Islet precursor cell (in vitro differentiated cells): Measurements from ENCODE around the gene SLC51A.
"Not testable (repeated sequence)": the region's sequence is repeated elsewhere in the genome, so short reads cannot be mapped to it uniquely, and the experiment has no call there.

Experiments
- DNase-seq: peaks from one replicate; pipeline ENCODE4 v3.0.0-alpha.2; 2018

The SLC51A gene

GRCh38 chr3:196193736-196194541 is 22.4 kb upstream of the SLC51A start:
- DNase-seq = peak; percentile 51

DNA sequence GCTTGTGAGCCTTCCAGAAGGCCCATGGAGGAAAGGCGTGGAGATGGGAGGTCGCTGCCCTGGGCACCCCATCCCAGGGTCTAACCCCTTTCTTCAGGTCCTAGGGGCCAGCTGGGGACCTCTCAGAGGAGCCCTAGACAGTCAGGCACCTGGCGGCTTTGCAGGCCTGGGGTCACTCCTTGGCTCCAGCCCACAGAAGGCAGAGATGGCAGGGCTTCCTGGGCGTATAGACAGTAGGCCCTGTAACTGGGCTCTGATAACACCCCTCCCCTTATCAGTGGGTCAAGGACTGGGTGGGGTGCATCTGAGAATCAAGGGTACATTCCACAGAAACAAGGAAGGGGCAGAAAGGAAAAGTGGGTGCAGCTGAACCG is 21.8 kb upstream of the SLC51A start:
- DNase-seq = no peak

GRCh38 chr3:196195664-196196265 is 20.6 kb upstream of the SLC51A start:
- no peak for DNase-seq

- DNase-seq = peak; percentile 50
Observed at GRCh38 chr3:196197524-196197923, 18.8 kb upstream of the SLC51A start.

DNA sequence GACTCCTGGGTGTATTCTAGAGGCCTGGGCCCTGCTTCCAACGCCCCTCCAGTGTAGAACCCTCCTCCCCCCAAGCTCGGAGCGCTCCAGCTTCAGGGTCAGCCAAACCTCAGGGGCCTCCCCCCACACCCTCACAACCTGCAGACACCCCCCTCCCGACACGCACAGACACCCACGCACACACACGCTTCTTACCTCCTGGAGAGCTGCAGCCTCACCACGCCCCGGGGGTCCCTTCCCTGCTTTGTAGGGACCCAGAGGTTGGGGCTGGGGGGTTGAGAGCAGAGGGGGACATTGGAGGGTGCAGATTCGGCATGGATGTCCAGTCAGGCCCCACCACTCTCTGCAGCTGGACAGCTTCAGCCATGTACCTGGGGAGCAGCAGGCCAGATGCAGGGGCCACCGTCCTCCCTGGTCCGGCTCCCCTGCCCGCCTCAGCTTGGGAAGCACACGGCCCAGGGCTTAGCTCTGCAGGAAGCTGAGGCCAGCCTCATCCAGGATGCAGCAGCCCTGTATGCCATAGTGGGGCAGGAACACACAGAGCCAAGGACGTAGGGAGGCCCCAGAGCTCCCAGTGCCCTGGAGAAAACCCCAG is 18.2 kb upstream of the SLC51A start:
- no peak for DNase-seq

GRCh38 chr3:196198771-196199753 is 17.3 kb upstream of the SLC51A start:
- peak; percentile 53 for DNase-seq

- peak; percentile 54 for DNase-seq
Observed at GRCh38 chr3:196202516-196202970, 13.8 kb upstream of the SLC51A start.

DNA sequence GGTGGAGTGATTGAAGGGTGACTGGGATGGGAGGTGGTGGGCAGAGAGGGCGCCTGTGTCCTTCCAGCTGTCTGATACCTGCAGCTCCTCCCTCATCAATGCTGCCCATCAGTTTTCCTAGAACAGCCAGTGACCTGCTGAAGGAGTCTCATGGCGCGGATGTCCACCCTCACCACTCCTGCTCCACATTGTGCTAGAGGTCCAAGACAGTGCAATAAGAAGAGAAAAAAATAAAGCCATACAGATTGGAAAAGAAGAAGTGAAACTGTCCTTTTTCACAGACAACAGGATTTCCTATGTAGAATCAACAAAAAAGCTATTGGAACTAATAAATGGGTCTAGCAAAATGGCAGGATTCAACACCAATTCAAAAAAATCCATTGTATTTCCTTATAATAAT is 12.5 kb upstream of the SLC51A start:
- DNase-seq = no peak

DNA sequence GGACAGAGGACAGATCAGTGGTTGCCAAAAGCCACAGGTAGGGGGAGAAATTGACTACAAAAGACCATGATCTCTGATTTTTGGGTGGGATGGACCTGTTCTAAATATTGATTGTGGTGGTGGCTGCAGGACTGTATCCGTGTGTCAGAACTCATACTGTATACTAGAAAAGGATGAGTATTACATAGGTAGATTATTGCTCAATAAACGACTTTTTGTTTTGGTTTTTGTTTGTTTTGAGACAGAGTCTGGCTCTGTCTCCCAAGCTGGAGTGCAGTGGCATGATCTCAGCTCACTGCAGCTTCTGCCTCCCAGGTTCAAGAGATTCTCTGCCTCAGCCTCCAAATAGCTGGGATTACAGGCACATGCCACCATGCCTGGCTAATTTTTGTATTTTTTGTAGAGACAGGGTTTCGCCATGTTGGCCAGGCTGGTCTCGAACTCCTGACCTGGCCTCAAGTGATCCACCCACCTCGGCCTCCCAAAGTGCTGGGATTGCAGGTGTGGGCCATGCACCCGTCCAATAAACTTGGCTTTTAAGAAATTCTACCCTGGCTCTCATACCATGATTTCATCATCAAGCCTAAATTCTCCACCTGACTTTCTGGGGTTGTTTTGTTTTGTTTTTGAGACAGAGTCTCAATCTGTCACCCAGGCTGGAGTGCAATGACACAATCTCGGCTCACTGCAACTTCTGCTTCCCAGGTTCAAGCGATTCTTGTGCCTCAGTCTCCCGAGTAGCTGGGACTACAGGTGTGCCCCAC is 10.7 kb upstream of the SLC51A start:
- DNase-seq = not testable (repeated sequence)

GRCh38 chr3:196207159-196207832 is 9.0 kb upstream of the SLC51A start:
- no peak for DNase-seq

DNA sequence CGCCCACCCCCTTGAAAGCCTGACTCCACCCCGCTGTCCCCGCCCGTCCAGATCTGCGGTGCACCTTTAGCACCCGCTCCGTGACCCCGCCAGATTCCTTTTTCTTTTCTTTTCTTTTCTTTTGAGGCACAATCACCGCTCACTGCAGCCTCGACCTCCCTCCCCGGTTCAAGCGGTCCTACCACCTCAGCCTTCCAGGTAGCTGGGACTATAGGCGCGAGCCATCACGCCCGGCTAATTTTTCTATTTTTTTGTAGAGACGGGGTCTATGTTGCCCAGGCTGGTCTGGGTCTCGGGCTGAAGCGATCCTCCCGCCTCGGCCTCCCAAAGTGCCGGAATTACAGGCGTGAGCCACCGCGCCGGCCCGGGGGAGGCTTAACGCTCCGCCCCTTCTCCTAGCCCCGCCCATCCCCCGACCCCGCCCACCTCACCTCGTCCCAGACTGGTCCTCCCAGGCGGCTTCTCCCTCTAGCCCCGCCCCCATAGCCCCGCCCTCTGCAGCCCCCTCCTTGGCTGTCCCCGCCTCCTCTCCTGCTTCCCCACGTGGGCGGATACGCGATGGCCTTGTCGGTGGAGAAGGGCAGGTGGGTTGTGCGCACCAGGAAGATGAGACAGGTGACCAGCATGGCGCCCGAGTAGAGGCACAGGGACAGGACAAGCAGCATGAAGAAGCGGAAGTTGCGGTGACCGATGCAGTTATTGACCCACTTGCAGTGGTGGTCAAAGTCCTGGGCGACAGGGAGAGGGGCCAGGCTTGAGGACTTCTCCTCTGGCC is 8.3 kb upstream of the SLC51A start:
- DNase-seq = peak; percentile 84

- DNase-seq = no peak
Observed at GRCh38 chr3:196208942-196209695, 7.2 kb upstream of the SLC51A start.

DNA sequence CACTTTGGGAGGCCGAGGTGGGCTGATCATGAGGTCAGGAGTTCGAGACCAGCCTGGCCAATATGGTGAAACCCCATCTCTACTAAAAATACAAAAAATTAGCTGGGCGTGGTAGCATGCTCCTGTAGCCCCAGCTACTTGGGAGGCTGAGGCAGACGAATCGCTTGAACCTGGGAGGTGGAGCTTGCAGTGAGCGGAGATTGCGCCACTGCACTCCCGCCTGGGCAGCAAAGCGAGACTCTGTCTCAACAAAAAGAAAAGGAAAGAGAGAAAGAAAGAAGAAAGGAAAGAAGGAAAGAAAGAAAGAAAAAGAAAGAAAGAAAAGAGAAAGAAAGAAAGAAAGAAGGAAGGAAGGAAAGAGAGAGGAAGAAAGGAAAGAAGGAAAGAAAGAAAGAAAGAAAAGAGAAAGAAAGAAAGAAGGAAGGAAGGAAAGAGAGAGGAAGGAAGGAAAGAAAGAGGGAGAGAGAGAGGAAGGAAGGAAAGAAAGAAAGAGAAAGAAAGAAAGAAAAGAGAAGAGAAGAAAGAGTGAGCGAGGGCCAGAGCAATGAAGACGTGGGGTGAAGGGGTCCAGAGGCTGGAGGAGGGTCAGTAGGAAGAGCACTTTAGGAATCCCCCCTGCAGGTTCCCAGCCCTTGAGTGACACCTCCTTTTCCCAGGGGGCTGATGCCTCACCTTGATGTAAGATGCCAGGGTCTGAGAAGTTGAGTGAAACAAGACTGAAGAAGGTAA is 6.2 kb upstream of the SLC51A start:
- not testable (repeated sequence) for DNase-seq

DNA sequence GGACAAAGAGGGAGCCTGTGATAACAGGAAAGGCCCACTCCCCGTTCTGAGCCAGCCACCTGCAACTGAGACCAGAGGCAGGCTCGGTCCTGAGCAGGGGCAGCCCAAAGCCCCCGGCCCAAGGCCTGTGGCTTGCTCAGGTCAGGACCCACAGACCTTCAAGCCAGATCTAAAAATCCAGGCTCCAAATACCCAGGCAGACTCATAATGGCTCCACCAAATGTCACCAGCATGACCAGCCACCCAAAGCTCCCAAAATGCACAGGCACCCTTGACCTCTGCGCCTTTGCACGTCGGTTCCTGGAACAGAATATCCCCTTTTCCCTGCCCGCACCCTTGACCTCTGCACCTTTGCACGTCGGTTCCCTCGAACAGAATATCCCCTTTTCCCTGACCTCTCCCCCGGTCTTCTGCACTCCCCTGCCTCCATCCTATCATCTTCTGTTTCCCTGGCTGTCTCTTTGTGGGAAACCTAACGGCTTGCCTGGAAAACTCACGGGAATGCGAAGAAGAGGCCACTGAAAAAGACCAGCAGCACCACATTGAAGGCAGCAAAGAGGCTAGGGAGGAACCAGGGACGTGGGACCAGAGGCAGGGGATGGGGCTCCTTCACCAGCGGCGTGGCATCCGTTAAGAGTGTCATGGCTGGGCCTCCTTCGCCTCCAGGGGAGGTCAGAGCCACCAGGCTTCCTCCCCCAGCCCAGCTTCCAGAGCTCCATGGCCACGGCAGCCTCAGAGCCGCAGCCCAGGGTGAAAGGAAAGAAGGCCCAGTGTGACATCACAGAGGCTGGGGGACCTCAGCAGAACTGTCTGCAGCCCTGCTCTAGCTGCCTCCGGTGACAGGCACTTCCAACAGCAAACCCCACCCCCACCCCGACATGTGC is 5.4 kb upstream of the SLC51A start, which contains the start of gene ZDHHC19:
TSS of gene ZDHHC19 (minus strand) at position 728 of the 884 bp plus-strand sequence. CDS start at position 643, 85 bp downstream.
- no peak for DNase-seq

DNA sequence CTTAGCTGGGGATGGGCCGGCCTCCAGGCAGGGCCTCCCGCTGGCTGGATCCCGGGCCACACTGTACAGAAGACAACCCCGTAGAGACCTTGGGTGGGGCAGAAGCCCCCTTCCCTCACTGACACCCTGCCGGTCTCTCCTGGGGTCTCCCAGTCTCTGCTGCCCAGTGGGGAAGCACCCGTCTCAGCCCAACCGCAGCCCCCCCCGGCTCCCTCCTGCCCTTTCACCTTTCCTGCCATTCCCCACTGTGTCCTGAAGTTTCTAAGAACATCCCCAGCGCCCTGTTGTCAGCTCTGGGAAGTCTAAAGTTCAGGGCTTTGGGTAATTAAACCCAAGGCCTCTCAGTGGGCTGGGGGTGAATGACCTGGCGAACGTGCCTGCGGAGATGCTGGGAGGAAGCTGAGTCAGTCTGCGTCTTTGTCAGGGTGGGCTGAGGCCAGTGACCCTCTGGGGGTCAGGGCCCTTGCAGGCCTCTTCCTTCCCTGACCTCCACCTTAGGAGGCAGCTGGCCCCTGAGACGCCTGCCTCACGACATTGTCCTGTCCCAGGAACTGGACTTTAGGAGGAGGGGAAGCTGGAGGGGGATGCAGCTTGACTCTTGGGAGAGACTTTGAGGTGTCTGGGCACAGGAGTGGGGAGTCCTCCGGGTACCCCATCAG is 1.4 kb upstream of the SLC51A start:
- no peak for DNase-seq

DNA sequence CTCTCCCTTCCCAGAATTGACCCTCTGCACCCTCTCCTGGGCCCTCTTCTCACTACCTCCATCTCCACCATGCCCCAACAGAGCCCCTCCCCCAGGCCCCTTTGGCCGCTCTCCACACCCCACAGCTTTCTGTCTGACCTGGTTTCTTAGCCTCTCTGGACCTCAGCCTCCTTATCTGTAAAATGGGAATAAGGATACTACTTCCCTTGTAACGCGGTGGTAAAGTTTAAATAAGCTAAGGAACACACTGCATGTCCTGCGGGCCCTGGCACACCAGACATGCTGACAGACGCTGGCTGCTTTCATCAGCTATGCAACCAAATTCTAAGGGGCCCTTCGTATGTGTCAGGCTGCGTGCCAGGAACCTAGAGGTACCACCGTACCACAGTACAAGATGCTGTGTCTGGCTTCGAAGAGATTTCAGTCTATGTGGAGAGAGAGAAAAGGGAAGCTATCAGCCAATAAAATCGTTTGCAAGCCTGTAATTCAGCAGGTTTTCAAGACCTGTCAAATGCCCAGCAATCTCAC is 777 bp upstream of the SLC51A start:
- no peak for DNase-seq

DNA sequence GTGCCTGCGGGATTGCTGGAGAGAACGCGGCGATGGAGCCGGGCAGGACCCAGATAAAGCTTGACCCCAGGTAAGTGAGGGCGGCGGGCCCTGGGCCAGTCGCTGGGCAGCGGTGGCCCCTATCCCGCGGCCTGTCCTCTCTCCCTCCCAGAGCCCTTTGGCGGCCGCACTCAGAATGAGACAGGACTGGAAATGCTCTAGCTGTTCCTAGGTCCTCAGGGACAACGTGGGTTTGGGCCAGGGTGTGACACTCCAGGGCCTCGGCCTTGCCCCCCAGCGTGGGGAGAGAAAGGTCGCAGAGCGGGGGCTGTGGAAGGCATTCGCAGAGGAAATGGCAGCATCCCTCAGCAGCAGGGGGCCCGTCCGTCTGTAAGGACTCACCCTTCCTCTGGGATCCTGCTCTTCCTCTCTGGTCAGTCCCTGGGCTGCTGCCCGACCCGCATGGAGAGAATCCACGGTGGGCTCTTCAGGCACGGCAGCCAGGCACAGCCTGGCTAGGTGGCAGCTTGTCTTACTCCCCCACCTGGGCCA is 412 bp downstream of the SLC51A start:
- no peak for DNase-seq
